GM12878 (cell line): ENCODE measurements around the gene GNA15.

Experiments used
- CHD2 ChIP-seq: IDR thresholded peaks from 2 replicates; pipeline ENCODE4 v1.6.1; 2011; ENCODE audit warnings: low read depth, low read length, improper control_type of control experiment, borderline replicate concordance
- CTCF ChIP-seq, 3 experiments: IDR thresholded peaks in 2 of 3; conservative IDR thresholded peaks in 1 of 3; 2 replicates each; pipeline ENCODE4 v1.5.1; 2011; ENCODE audit warnings: low read depth in 3 of 3, low read length in 3 of 3, mild to moderate bottlenecking in 3 of 3, control low read depth in 2 of 3, moderate library complexity in 2 of 3, inconsistent platforms in 1 of 3, mixed read lengths in 1 of 3; ENCODE audit not compliant: control insufficient read depth in 2 of 3, insufficient read depth in 1 of 3; ENCODE audit errors: extremely low read depth in 1 of 3
- POLR2A ChIP-seq: IDR thresholded peaks from 2 replicates; pipeline ENCODE4 v1.6.1; 2011; ENCODE audit warnings: low read depth, mild to moderate bottlenecking, low read length

- no peak for TF ChIP-seq CTCF (IDR thresholded peaks at IDR 0.05 in 2 of 3, conservative IDR thresholded peaks at IDR 0.05 in 1 of 3; ENCODE audit: control insufficient read depth in 2 of 3, extremely low read depth in 1 of 3, insufficient read depth in 1 of 3, low read depth in 3 of 3, low read length in 3 of 3)
- TF ChIP-seq CHD2: no peak
- no peak for TF ChIP-seq POLR2A
These were observed 68.2 kb downstream of the GNA15 start for GRCh38 chr19:3203805-3204645.
